Stimulated activated CD4-positive, alpha-beta T cell treated with anti-CD3 and anti-CD28 coated beads, Interleukin-15, amount 100 ng/mL, for 1 hour (primary cell): Measurements from ENCODE around the gene GAPVD1.
"Not testable (repeated sequence)": the region's sequence is repeated elsewhere in the genome, so short reads cannot be mapped to it uniquely, and the experiment has no call there.

Experiments used
- DNase-seq, 2 donors: peaks; one replicate each; pipeline ENCODE4 v3.0.0-alpha.2; 2020; ENCODE audit warnings: low read depth in 1 of 2, low spot score in 1 of 2

The GAPVD1 gene

GRCh38 chr9:125304273-125304672, 42.6 kb downstream of the GAPVD1 start:
- DNase-seq, result no peak

- no peak for DNase-seq
Observed at GRCh38 chr9:125312411-125312810, 50.8 kb downstream of the GAPVD1 start.

- DNase-seq, result not testable (repeated sequence)
Observed at GRCh38 chr9:125316359-125316758, 54.7 kb downstream of the GAPVD1 start.

GRCh38 chr9:125317704-125318103, 56.1 kb downstream of the GAPVD1 start:
- no peak for DNase-seq

GRCh38 chr9:125321496-125321895, 59.9 kb downstream of the GAPVD1 start:
- DNase-seq, result no peak

GRCh38 chr9:125323615-125324014, 62.0 kb downstream of the GAPVD1 start:
- DNase-seq, result no peak

GRCh38 chr9:125325826-125326225, 64.2 kb downstream of the GAPVD1 start:
- DNase-seq, result no peak

GRCh38 chr9:125329978-125330377, 68.4 kb downstream of the GAPVD1 start:
- DNase-seq, result no peak

GRCh38 chr9:125330587-125330986, 69.0 kb downstream of the GAPVD1 start:
- no peak for DNase-seq

- DNase-seq, result no peak
Observed at GRCh38 chr9:125332527-125332926, 70.9 kb downstream of the GAPVD1 start.

- no peak for DNase-seq
Observed at GRCh38 chr9:125337236-125337635, 75.6 kb downstream of the GAPVD1 start.

GRCh38 chr9:125338929-125339328, 77.3 kb downstream of the GAPVD1 start:
- no peak for DNase-seq

GRCh38 chr9:125341566-125341965, 79.9 kb downstream of the GAPVD1 start:
- DNase-seq, result no peak

- no peak for DNase-seq
Observed at GRCh38 chr9:125343518-125344275, 82.1 kb downstream of the GAPVD1 start.

GRCh38 chr9:125346080-125346732, 84.6 kb downstream of the GAPVD1 start:
- DNase-seq, result no peak

- DNase-seq, result no peak
Observed at GRCh38 chr9:125355601-125356000, 94.0 kb downstream of the GAPVD1 start.

- DNase-seq, result no peak
Observed at GRCh38 chr9:125356032-125356431, 94.4 kb downstream of the GAPVD1 start.

GRCh38 chr9:125359011-125359410, 97.4 kb downstream of the GAPVD1 start:
- no peak for DNase-seq

- DNase-seq, result no peak
Observed at GRCh38 chr9:125360601-125361000, 99.0 kb downstream of the GAPVD1 start.

GRCh38 chr9:125361837-125362531, 100.4 kb downstream of the GAPVD1 start:
- DNase-seq, result no peak

- no peak for DNase-seq
Observed at GRCh38 chr9:125366676-125367075, 105.0 kb downstream of the GAPVD1 start.

GRCh38 chr9:125370786-125371185, 109.2 kb downstream of the GAPVD1 start:
- no peak for DNase-seq
